ENCODE data around the gene SDHB. TPM values are rescaled to one million over a fixed set of nuclear protein-coding genes. Genes with fewer than 3 reads are reported as not detected.

SDHB gene
- total RNA-seq, 1 experiment from 2014 or later, result 70.1 TPM

- Mint-ChIP-seq H3K27me3 (ENCODE audit: unreplicated experiment) (no peaks in the 10 kb centered on the region), H3K36me3 (ENCODE audit: insufficient read depth, unreplicated experiment) (peaks cover 6% of the 10 kb centered on the region), H3K4me3 (ENCODE audit: low read depth, unreplicated experiment) (no peak overlapping the region), H3K9me3 (ENCODE audit: low read depth, unreplicated experiment) (no peaks in the 10 kb centered on the region), H3K4me1 (ENCODE audit: low read depth, unreplicated experiment) (peaks cover 9% of the 10 kb centered on the region), H3K27ac (ENCODE audit: unreplicated experiment) (no peak overlapping the region)
- peak; percentile 7 for DNase-seq
- CTCF ChIA-PET, result no interaction called here
- intact Hi-C loops (cut with micrococcal nuclease; ENCODE audit: unreplicated experiment), result no loop called here
- no TSS peak for BruUV-seq (replicated peaks)
- TF ChIP-seq CTCF (IDR thresholded peaks at IDR 0.05; ENCODE audit: unreplicated experiment), result no peak
Measured at GRCh38 chr1:17009706-17010105, 44.1 kb downstream of the SDHB start.

- H3K27ac Mint-ChIP-seq (ENCODE audit: unreplicated experiment), result no peak overlapping the region
- DNase-seq, result no peak
- no peak for TF ChIP-seq CTCF (IDR thresholded peaks at IDR 0.05; ENCODE audit: unreplicated experiment)
- H3K27me3 Mint-ChIP-seq (ENCODE audit: unreplicated experiment), result no peaks in the 10 kb centered on the region
- intact Hi-C loops (cut with micrococcal nuclease; ENCODE audit: unreplicated experiment), result no loop called here
- CTCF ChIA-PET, result interaction anchor here (0.6 kb wide), 1 partner anchor 20 kb away, joined by 8 read pairs; no protein-coding TSS in a partner anchor
- H3K4me3 Mint-ChIP-seq (ENCODE audit: low read depth, unreplicated experiment), result no peak overlapping the region
- H3K36me3 Mint-ChIP-seq (ENCODE audit: insufficient read depth, unreplicated experiment), result peaks cover 6% of the 10 kb centered on the region
- H3K9me3 Mint-ChIP-seq (ENCODE audit: low read depth, unreplicated experiment), result no peaks in the 10 kb centered on the region
- BruUV-seq (replicated peaks), result no TSS peak
- peaks cover 9% of the 10 kb centered on the region for H3K4me1 Mint-ChIP-seq (ENCODE audit: low read depth, unreplicated experiment)
Measured at GRCh38 chr1:17008208-17008855, 45.5 kb downstream of the SDHB start.

- CTCF ChIA-PET, result no interaction called here
- no peak for TF ChIP-seq CTCF (IDR thresholded peaks at IDR 0.05; ENCODE audit: unreplicated experiment)
- no TSS peak for BruUV-seq (replicated peaks)
Measured at GRCh38 chr1:17007121-17007520, 46.7 kb downstream of the SDHB start.

GRCh38 chr1:17005365-17005740 lies 48.5 kb downstream of the SDHB start:
- Mint-ChIP-seq H3K27me3 (ENCODE audit: unreplicated experiment) (no peaks in the 10 kb centered on the region), H3K27ac (ENCODE audit: unreplicated experiment) (no peak overlapping the region), H3K36me3 (ENCODE audit: insufficient read depth, unreplicated experiment) (peaks cover 6% of the 10 kb centered on the region), H3K9me3 (ENCODE audit: low read depth, unreplicated experiment) (no peaks in the 10 kb centered on the region), H3K4me3 (ENCODE audit: low read depth, unreplicated experiment) (no peak overlapping the region), H3K4me1 (ENCODE audit: low read depth, unreplicated experiment) (no peaks in the 10 kb centered on the region)
- no peak for TF ChIP-seq CTCF (IDR thresholded peaks at IDR 0.05; ENCODE audit: unreplicated experiment)
- BruUV-seq (replicated peaks), result no TSS peak
- DNase-seq, result no peak
- CTCF ChIA-PET, result no interaction called here
- intact Hi-C loops (cut with micrococcal nuclease; ENCODE audit: unreplicated experiment), result no loop called here

More at GRCh38 chr1:17007121-17007520, 46.7 kb downstream of the SDHB start:
- H3K27ac Mint-ChIP-seq (ENCODE audit: unreplicated experiment), result no peak overlapping the region
- H3K27me3 Mint-ChIP-seq (ENCODE audit: unreplicated experiment), result no peaks in the 10 kb centered on the region
- H3K4me1 Mint-ChIP-seq (ENCODE audit: low read depth, unreplicated experiment), result peaks cover 3% of the 10 kb centered on the region
- no peak for DNase-seq
- H3K4me3 Mint-ChIP-seq (ENCODE audit: low read depth, unreplicated experiment), result no peak overlapping the region
- no peaks in the 10 kb centered on the region for H3K9me3 Mint-ChIP-seq (ENCODE audit: low read depth, unreplicated experiment)
- H3K36me3 Mint-ChIP-seq (ENCODE audit: insufficient read depth, unreplicated experiment), result peaks cover 6% of the 10 kb centered on the region
- intact Hi-C loops (cut with micrococcal nuclease; ENCODE audit: unreplicated experiment), result no loop called here
